Small intestine (tissue), 7 donors: Measurements from ENCODE around the gene GNAL. TPM values are rescaled to one million over a fixed set of nuclear protein-coding genes. Genes with fewer than 3 reads are reported as not detected.

Experiments used
- DNase-seq, 2 donors: peaks; one replicate each; pipeline versions ENCODE4 v3.0.0 to v3.0.0-alpha.2; 2013
- FAIRE-seq: peaks from 2 replicates; lab custom pipeline; 2012; peaks lifted over from hg19 to GRCh38; lab: Jason Lieb, UNC
- H3K27ac ChIP-seq, 3 donors: one replicate each; pipeline ENCODE4 v1.5.1; 2013; ENCODE audit warnings: low read length in 2 of 3, mild to moderate bottlenecking in 2 of 3, control low read depth in 1 of 3, inconsistent platforms in 1 of 3, low read depth in 1 of 3, moderate library complexity in 1 of 3
- H3K27me3 ChIP-seq, 3 donors: one replicate each; pipeline ENCODE4 v1.6.1; 2013; ENCODE audit warnings: low read length in 3 of 3, inconsistent platforms in 1 of 3; ENCODE audit not compliant: control insufficient read depth in 3 of 3, insufficient read depth in 3 of 3
- H3K36me3 ChIP-seq, 3 donors: one replicate each; pipeline ENCODE4 v1.6.1; 2013; ENCODE audit warnings: low read length in 3 of 3, inconsistent platforms in 1 of 3, low read depth in 1 of 3, mild to moderate bottlenecking in 1 of 3, moderate library complexity in 1 of 3; ENCODE audit not compliant: control insufficient read depth in 3 of 3, insufficient read depth in 2 of 3
- H3K4me1 ChIP-seq, 3 donors: one replicate each; pipeline ENCODE4 v1.6.1; 2013; ENCODE audit warnings: low read length in 2 of 3, inconsistent platforms in 1 of 3, low read depth in 1 of 3, mild to moderate bottlenecking in 1 of 3, moderate library complexity in 1 of 3; ENCODE audit not compliant: control insufficient read depth in 3 of 3, insufficient read depth in 2 of 3
- H3K4me3 ChIP-seq, 3 donors: one replicate each; pipeline ENCODE4 v1.5.1; 2013; ENCODE audit warnings: low read length in 3 of 3, control low read depth in 1 of 3, inconsistent platforms in 1 of 3, low read depth in 1 of 3, mild to moderate bottlenecking in 1 of 3, moderate library complexity in 1 of 3
- H3K9me3 ChIP-seq, 2 donors: one replicate each; pipeline ENCODE4 v1.6.1; 2013; ENCODE audit warnings: low read depth in 1 of 2, low read length in 1 of 2; ENCODE audit not compliant: control insufficient read depth in 2 of 2, insufficient read depth in 1 of 2
- WGBS, 3 donors: extraction: QIAGEN DNeasy Blood & Tissue Kit; methylation state at CpG; one replicate each; pipeline ENCODE4 v1.1.7; 2013; 5-methylcytosine and 5-hydroxymethylcytosine counted together
- polyA plus RNA-seq, 4 donors: library from polyadenylated mRNA; stranded (reverse) in 3 of 4; unstranded in 1 of 4; fragments of 200-250 nt in 3 of 4; fragments of 120-200 nt in 1 of 4; gene quantifications; one replicate each; pipeline versions ENCODE4 v1.2.1 to v1.2.3, GENCODE V29; 2013
- donor health status: healthy with polysubstance abuse.
- donor health status: control.
- donor health status: control.
- donor health status: Bipolar disorder and iron deficiency.
- donor health status: healthy.

GNAL gene
- polyA plus RNA-seq, 4 donors, result 0.45 to 6.4 (median 1.4) TPM

- FAIRE-seq (no peak), DNase-seq (no peak)
- no peaks in the 10 kb centered on the region for H3K9me3 ChIP-seq
- no peaks in the 10 kb centered on the region for H3K4me1 ChIP-seq
- 5 to 12% (median 9%) methylated on average over 55 to 81 of the region's 81 CpGs for WGBS, 3 donors
- peaks cover 0 to 38% (median 9%) of the 10 kb centered on the region in 3 donors for H3K27me3 ChIP-seq
- no peak overlapping the region for H3K4me3 ChIP-seq
- no peak overlapping the region for H3K27ac ChIP-seq
- no peaks in the 10 kb centered on the region for H3K36me3 ChIP-seq
These were observed 62.5 kb downstream of the GNAL start for GRCh38 chr18:11751341-11752115.

GRCh38 chr18:11752116-11752911, 63.2 kb downstream of the GNAL start:
- Histone ChIP-seq H3K9me3 (no peaks in the 10 kb centered on the region), H3K27me3 (peaks cover 0 to 41% (median 9%) of the 10 kb centered on the region in 3 donors), H3K4me3 (no peak overlapping the region), H3K27ac (no peak overlapping the region), H3K36me3 (no peaks in the 10 kb centered on the region), H3K4me1 (no peaks in the 10 kb centered on the region)
- FAIRE-seq (no peak), DNase-seq (peak in 1 of 2 donors; percentile 27)
- 2 to 9% (median 6%) methylated on average over 64 of the region's 64 CpGs for WGBS, 3 donors

GRCh38 chr18:11754979-11755378, 65.9 kb downstream of the GNAL start:
- DNase-seq (no peak), FAIRE-seq (no peak)
- WGBS, 3 donors, result 74 to 86% (median 83%) methylated on average over 8 of the region's 8 CpGs
- Histone ChIP-seq H3K27me3 (peaks cover 0 to 29% (median 5%) of the 10 kb centered on the region in 3 donors), H3K4me3 (no peak overlapping the region), H3K36me3 (no peaks in the 10 kb centered on the region), H3K27ac (no peak overlapping the region), H3K4me1 (no peaks in the 10 kb centered on the region), H3K9me3 (no peaks in the 10 kb centered on the region)

GRCh38 chr18:11757084-11757590, 68.1 kb downstream of the GNAL start:
- Histone ChIP-seq H3K27me3 (peaks cover 0 to 12% (median 0%) of the 10 kb centered on the region in 3 donors), H3K9me3 (no peaks in the 10 kb centered on the region), H3K36me3 (no peaks in the 10 kb centered on the region), H3K4me3 (no peak overlapping the region), H3K4me1 (no peaks in the 10 kb centered on the region), H3K27ac (no peak overlapping the region)
- DNase-seq, result no peak
- FAIRE-seq, result no peak
- WGBS, 3 donors, result 73 to 79% (median 74%) methylated on average over 5 of the region's 5 CpGs

- Histone ChIP-seq H3K36me3 (no peaks in the 10 kb centered on the region), H3K9me3 (no peaks in the 10 kb centered on the region), H3K27me3 (peaks cover 0 to 6% (median 0%) of the 10 kb centered on the region in 3 donors), H3K27ac (no peak overlapping the region), H3K4me3 (no peak overlapping the region), H3K4me1 (no peaks in the 10 kb centered on the region)
- WGBS, 3 donors, result 91 to 92% (median 92%) methylated on average over 9 to 10 of the region's 10 CpGs
- FAIRE-seq (no peak), DNase-seq (no peak)
These were observed 70.4 kb downstream of the GNAL start for GRCh38 chr18:11759456-11759855.

GRCh38 chr18:11760498-11761167, 71.6 kb downstream of the GNAL start:
- no peaks in the 10 kb centered on the region for H3K9me3 ChIP-seq
- no peak overlapping the region for H3K27ac ChIP-seq
- H3K4me3 ChIP-seq, result no peak overlapping the region
- DNase-seq (no peak), FAIRE-seq (no peak)
- H3K27me3 ChIP-seq, result peaks cover 0 to 3% (median 0%) of the 10 kb centered on the region in 3 donors
- H3K4me1 ChIP-seq, result no peaks in the 10 kb centered on the region
- no peaks in the 10 kb centered on the region for H3K36me3 ChIP-seq
- whole genome bisulfite sequencing, 3 donors, result 74 to 78% (median 78%) methylated on average over 7 of the region's 7 CpGs

- no peak for FAIRE-seq
- DNase-seq, result no peak
- Histone ChIP-seq H3K4me3 (no peak overlapping the region), H3K27me3 (peaks cover 0 to 3% (median 0%) of the 10 kb centered on the region in 3 donors), H3K27ac (no peak overlapping the region), H3K9me3 (no peaks in the 10 kb centered on the region), H3K4me1 (no peaks in the 10 kb centered on the region), H3K36me3 (no peaks in the 10 kb centered on the region)
- WGBS, 3 donors, result 70 to 80% (median 78%) methylated on average over 2 of the region's 2 CpGs
These were observed 72.5 kb downstream of the GNAL start for GRCh38 chr18:11761553-11761952.

- Histone ChIP-seq H3K9me3 (no peaks in the 10 kb centered on the region), H3K4me3 (no peak overlapping the region), H3K4me1 (no peaks in the 10 kb centered on the region), H3K27ac (no peak overlapping the region), H3K36me3 (no peaks in the 10 kb centered on the region), H3K27me3 (no peaks in the 10 kb centered on the region)
- DNase-seq (no peak), FAIRE-seq (no peak)
- WGBS, 3 donors, result 78 to 86% (median 79%) methylated on average over 7 of the region's 7 CpGs
These were observed 73.4 kb downstream of the GNAL start for GRCh38 chr18:11762429-11762828.
